ENCODE results near the gene SLC5A6. TPM values are rescaled to one million over a fixed set of nuclear protein-coding genes. Genes with fewer than 3 reads are reported as not detected.

The SLC5A6 gene
- total and polyA plus RNA-seq, 2 of the 8 experiments (the other 6 are each of a cell fraction or from before 2014, with no cell fraction given), result 118 to 183 TPM

GRCh38 chr2:27217173-27218121, 5.4 kb upstream of the SLC5A6 start, which contains the start of gene CAD (continued):
- TF ChIP-seq YY1 (IDR thresholded peaks at IDR 0.05; ENCODE audit: low read depth, low read length) (peak; percentile 61; the same call in 1 of the 2 replicates), POLR2A (IDR thresholded peaks at IDR 0.05; ENCODE audit: control extremely low read depth in 1 of 2, low read depth in 2 of 2, low read length in 2 of 2) (peak; percentile 71 to 89), KDM5A (IDR thresholded peaks at IDR 0.05; ENCODE audit: low read length) (no peak), SIN3A (conservative IDR thresholded peaks at IDR 0.05 in 1 of 2, IDR thresholded peaks at IDR 0.05 in 1 of 2; ENCODE audit: low read depth in 1 of 2, low read length in 2 of 2) (peak in 1 of 2 experiments; percentile 73; a peak in 2 of 4 replicates), EGR1 (IDR thresholded peaks at IDR 0.05; ENCODE audit: borderline replicate concordance, low read depth, low read length) (no peak), ZNF274 (IDR thresholded peaks at IDR 0.05; ENCODE audit: borderline replicate concordance, extremely low read depth, low read length) (no peak), GABPA (IDR thresholded peaks at IDR 0.05; ENCODE audit: borderline replicate concordance, insufficient read depth, low read length) (no peak), KDM1A (IDR thresholded peaks at IDR 0.05; ENCODE audit: borderline replicate concordance, low read length) (no peak), CBX8 (IDR thresholded peaks at IDR 0.05; ENCODE audit: borderline replicate concordance, low read depth, low read length) (no peak), RXRA (IDR thresholded peaks at IDR 0.05; ENCODE audit: insufficient read depth, low read depth, low read length) (no peak), SAP30 (IDR thresholded peaks at IDR 0.05; ENCODE audit: insufficient read depth, insufficient replicate concordance, low read length) (no peak), SP1 (IDR thresholded peaks at IDR 0.05; ENCODE audit: low read depth, low read length) (no peak; the same call in 1 of the 2 replicates), PHF8 (conservative IDR thresholded peaks at IDR 0.05; ENCODE audit: low read depth, low read length) (peak; percentile 82), USF2 (IDR thresholded peaks at IDR 0.05; ENCODE audit: low read length) (peak; percentile 87), CHD2 (IDR thresholded peaks at IDR 0.05; ENCODE audit: low read length) (peak; percentile 43; the same call in 1 of the 2 replicates), BACH1 (IDR thresholded peaks at IDR 0.05; ENCODE audit: low read length) (no peak), EZH2 (IDR thresholded peaks at IDR 0.05; ENCODE audit: low read depth, low read length, severe bottlenecking) (no peak), SIRT6 (IDR thresholded peaks at IDR 0.05; ENCODE audit: low read length) (no peak), ASH2L (IDR thresholded peaks at IDR 0.05; ENCODE audit: low read length) (peak; percentile 37), POU5F1 (IDR thresholded peaks at IDR 0.05; ENCODE audit: low read depth, low read length) (no peak), BRCA1 (IDR thresholded peaks at IDR 0.05; ENCODE audit: low read depth, low read length) (no peak), CHD1 (IDR thresholded peaks at IDR 0.05; ENCODE audit: low read depth, low read length) (no peak), SP4 (IDR thresholded peaks at IDR 0.05; ENCODE audit: low read length) (no peak), MAFK (IDR thresholded peaks at IDR 0.05; ENCODE audit: low read depth, low read length) (no peak)
